ENCODE measurements around the gene KIAA1549.
"Not testable (repeated sequence)": the region's sequence is repeated elsewhere in the genome, so short reads cannot be mapped to it uniquely, and the experiment has no call there.

The KIAA1549 gene

DNA sequence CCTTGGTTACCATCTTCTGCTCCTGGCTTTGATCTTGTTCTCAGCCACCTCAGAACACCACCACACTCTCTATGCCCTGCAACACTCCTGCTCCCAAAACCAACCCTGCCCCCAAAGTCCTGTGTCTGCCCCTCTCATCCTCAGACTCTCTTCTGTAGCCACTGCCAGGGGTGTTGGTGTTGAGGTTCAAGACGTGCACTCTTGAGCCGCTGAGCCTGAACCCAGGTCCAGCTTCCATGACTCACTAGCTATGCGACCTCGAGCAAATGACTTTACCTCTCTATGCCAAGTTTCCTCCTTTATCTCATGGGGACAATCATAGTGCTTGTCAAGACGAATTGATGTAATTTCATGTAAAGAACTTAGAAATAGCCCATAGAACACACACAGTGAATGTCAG lies 182.4 kb downstream of the KIAA1549 start:
- DNase-seq, result no peak

GRCh38 chr7:138797715-138798320 lies 183.4 kb downstream of the KIAA1549 start, which contains the start of the genes ATP6V0A4 and TMEM213:
Gene ATP6V0A4 (minus strand): TSS chr7:138798196. CDS start chr7:138771247, 26,949 bp downstream.
Gene TMEM213 (plus strand): TSS chr7:138797994. CDS start chr7:138798105, 111 bp downstream.
- DNase-seq, result no peak

DNA sequence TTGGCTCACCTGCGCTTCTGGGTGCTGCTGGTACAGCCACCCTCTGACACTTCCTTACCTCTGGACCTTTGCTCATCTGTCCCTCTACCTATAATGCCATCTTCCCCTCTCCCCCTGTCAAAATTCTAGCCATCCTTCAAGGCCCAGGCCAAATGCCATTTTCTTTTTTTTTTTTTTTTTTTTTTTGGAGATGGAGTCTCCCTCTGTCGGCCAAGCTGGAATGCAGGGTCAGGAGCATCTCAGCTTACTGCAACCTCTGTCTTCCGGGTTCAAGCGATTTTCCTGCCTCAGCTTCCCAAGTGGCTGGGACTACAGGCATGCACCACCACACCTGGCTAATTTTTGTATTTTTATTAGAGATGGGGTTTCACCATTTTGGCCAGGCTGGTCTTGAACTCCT lies 184.1 kb downstream of the KIAA1549 start:
- DNase-seq, result not testable (repeated sequence)

DNA sequence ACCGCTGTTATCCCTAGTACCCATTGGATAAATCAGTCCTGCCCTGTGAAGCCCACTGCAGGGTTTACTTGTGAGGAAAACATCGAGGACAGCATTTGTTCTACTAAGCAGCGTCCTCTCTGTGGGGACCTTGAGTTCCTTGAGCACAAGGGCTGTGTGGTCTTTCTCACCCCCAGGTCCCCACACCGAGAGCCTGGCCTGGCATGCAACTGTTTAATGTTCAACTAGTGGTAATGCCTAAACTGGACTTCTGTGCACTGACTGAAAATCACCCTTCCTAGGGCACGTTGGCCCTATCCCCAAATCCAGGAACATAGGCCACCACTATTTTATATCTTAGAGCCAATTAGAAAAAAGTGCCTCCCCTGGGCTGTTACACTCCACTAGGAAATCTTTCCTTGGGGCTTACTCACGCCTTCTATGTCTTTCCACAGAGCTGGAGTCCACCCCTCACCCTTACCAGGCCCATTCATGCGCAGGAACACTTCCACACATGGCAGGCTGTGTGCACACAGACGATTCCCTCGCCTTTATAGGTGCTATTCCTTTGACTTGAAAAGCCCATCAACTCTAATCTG lies 185.1 kb downstream of the KIAA1549 start:
- DNase-seq, result no peak

- DNase-seq, result no peak
These were observed 195.4 kb downstream of the KIAA1549 start for GRCh38 chr7:138785587-138786437.

DNA sequence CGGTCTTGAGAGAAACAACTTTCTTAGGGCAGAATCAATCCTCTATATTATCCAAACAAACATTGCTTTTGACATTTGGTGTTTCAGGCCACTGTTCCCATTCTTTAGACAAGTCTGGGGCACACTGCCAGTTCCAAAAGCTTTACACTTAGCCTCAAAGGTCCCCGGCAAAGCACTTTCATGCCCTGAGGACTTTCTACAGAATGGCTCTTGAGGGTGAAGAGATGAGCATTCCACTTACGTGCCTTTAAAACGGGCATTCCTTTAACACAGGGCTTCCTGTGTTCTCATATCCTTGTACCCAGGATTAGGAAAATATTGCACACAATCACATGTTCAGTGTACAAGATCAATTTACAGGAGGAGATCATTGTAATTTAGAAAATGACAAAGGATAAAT lies 196.5 kb downstream of the KIAA1549 start:
- DNase-seq, result no peak
